Small intestine (tissue), 7 donors: ENCODE data around the gene PER3. TPM values are rescaled to one million over a fixed set of nuclear protein-coding genes. Genes with fewer than 3 reads are reported as not detected.

Source experiments
- DNase-seq, 2 donors: peaks; one replicate each; pipeline versions ENCODE4 v3.0.0 to v3.0.0-alpha.2; 2013
- FAIRE-seq: peaks from 2 replicates; lab custom pipeline; 2012; peaks lifted over from hg19 to GRCh38; lab: Jason Lieb, UNC
- H3K27ac ChIP-seq, 3 donors: one replicate each; pipeline ENCODE4 v1.5.1; 2013; ENCODE audit warnings: low read length in 2 of 3, mild to moderate bottlenecking in 2 of 3, control low read depth in 1 of 3, inconsistent platforms in 1 of 3, low read depth in 1 of 3, moderate library complexity in 1 of 3
- H3K27me3 ChIP-seq, 3 donors: one replicate each; pipeline ENCODE4 v1.6.1; 2013; ENCODE audit warnings: low read length in 3 of 3, inconsistent platforms in 1 of 3; ENCODE audit not compliant: control insufficient read depth in 3 of 3, insufficient read depth in 3 of 3
- H3K36me3 ChIP-seq, 3 donors: one replicate each; pipeline ENCODE4 v1.6.1; 2013; ENCODE audit warnings: low read length in 3 of 3, inconsistent platforms in 1 of 3, low read depth in 1 of 3, mild to moderate bottlenecking in 1 of 3, moderate library complexity in 1 of 3; ENCODE audit not compliant: control insufficient read depth in 3 of 3, insufficient read depth in 2 of 3
- H3K4me1 ChIP-seq, 3 donors: one replicate each; pipeline ENCODE4 v1.6.1; 2013; ENCODE audit warnings: low read length in 2 of 3, inconsistent platforms in 1 of 3, low read depth in 1 of 3, mild to moderate bottlenecking in 1 of 3, moderate library complexity in 1 of 3; ENCODE audit not compliant: control insufficient read depth in 3 of 3, insufficient read depth in 2 of 3
- H3K4me3 ChIP-seq, 3 donors: one replicate each; pipeline ENCODE4 v1.5.1; 2013; ENCODE audit warnings: low read length in 3 of 3, control low read depth in 1 of 3, inconsistent platforms in 1 of 3, low read depth in 1 of 3, mild to moderate bottlenecking in 1 of 3, moderate library complexity in 1 of 3
- H3K9me3 ChIP-seq, 2 donors: one replicate each; pipeline ENCODE4 v1.6.1; 2013; ENCODE audit warnings: low read depth in 1 of 2, low read length in 1 of 2; ENCODE audit not compliant: control insufficient read depth in 2 of 2, insufficient read depth in 1 of 2
- WGBS, 3 donors: extraction: QIAGEN DNeasy Blood & Tissue Kit; methylation state at CpG; one replicate each; pipeline ENCODE4 v1.1.7; 2013; 5-methylcytosine and 5-hydroxymethylcytosine counted together
- polyA plus RNA-seq, 4 donors: library from polyadenylated mRNA; stranded (reverse) in 3 of 4; unstranded in 1 of 4; fragments of 200-250 nt in 3 of 4; fragments of 120-200 nt in 1 of 4; gene quantifications; one replicate each; pipeline versions ENCODE4 v1.2.1 to v1.2.3, GENCODE V29; 2013
- donor health status: healthy with polysubstance abuse.
- donor health status: control.
- donor health status: control.
- donor health status: Bipolar disorder and iron deficiency.
- donor health status: healthy.

The PER3 gene
- polyA plus RNA-seq, 4 donors, result 2.5 to 4.9 (median 3.5) TPM

DNA sequence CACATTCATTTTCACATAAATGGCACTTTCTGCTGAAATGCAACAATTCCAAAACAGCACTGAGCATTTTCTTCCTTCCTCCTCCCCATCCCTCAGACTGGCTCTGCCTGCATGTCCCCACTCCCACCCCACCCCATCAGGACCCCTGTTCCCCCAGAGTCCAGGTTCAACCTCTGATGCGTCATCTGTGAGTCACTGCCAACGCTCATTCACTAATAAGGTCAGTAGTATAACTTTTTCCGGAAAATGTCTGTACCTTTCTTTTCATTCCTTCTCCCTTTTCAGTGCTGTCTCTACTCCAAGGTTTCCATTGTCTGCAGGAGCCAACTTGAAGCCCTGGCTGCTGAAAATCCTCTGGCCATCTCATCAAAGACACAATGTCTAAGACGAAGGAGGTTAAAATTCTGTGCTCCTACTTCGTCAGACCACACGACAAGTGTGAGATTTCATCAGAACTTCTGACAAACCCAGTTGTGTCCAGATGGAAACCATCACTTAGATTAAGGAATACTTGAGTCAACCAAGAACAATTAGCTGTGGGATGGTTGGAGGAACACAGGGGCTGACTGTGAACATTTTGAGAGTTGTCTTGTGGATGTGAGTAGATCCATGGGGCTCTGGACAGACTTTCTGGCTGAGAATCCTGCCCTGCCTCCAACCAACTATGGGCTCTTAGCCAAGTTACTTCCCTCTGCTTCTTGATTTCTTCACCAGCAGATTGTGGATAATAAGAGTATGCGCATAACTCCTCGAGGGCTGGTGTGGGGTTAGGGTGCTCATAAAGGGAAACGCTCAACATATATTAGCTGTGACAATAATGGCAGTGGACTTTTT, 104.4 kb downstream of the PER3 start:
- Histone ChIP-seq H3K27me3 (peaks cover 0 to 5% (median 0%) of the 10 kb centered on the region in 3 donors), H3K36me3 (no peaks in the 10 kb centered on the region), H3K4me1 (no peaks in the 10 kb centered on the region), H3K9me3 (peaks cover 0 to 4% of the 10 kb centered on the region in 2 donors), H3K27ac (no peak overlapping the region), H3K4me3 (no peak overlapping the region)
- DNase-seq, result no peak
- FAIRE-seq, result no peak
- 82 to 89% (median 87%) methylated on average over 9 of the region's 9 CpGs for WGBS, 3 donors

DNA sequence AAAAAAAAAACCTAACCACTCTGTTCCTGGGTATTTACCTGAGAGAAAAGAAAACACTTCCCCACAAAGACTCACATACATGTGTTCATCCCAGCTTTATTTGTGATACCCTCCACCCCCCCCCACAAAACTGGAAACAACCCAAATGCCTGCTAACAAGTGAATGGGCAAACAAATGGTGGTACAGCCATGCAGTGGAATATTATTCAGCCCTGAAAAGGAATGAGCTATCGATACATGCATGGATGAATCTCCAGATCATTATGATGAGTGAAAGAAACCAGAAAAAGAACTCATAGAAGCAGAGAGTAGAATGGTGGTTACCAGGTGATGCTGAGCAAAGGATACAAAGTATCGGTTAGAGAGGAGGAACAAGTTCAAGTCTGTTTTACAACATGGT, 106.8 kb downstream of the PER3 start:
- no peak for FAIRE-seq
- 94 to 99% (median 98%) methylated on average over 2 of the region's 2 CpGs for WGBS, 3 donors
- no peaks in the 10 kb centered on the region for H3K27me3 ChIP-seq

DNA sequence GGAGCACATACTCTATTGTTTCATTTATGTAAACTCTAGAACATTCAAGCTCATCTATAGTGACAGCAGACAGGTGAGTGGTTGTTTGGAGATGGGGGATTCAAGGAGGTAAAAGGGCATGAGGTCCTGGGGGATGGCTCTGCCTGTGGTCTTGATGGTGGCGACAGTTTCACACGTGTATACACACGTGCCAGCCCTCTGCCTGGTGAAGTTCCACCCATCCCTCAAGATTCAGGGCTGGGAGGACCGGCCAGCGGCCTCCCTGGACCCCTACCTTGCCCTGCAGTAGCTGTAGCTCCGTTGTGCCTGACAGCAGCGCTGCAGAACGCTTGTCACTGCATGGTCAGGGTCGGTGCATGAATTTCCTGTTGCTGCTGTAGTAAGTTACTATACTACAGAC, 107.7 kb downstream of the PER3 start:
- Histone ChIP-seq H3K27me3 (no peaks in the 10 kb centered on the region), H3K9me3 (no peaks in the 10 kb centered on the region), H3K4me1 (no peaks in the 10 kb centered on the region), H3K27ac (no peak overlapping the region), H3K36me3 (no peaks in the 10 kb centered on the region), H3K4me3 (no peak overlapping the region)
- no peak for DNase-seq
- 64 to 68% (median 64%) methylated on average over 9 of the region's 9 CpGs for WGBS, 3 donors
- no peak for FAIRE-seq

More for the DNA sequence above, 106.8 kb downstream of the PER3 start:
- Histone ChIP-seq H3K4me3 (no peak overlapping the region), H3K27ac (no peak overlapping the region), H3K9me3 (no peaks in the 10 kb centered on the region), H3K36me3 (no peaks in the 10 kb centered on the region), H3K4me1 (no peaks in the 10 kb centered on the region)
- no peak for DNase-seq

DNA sequence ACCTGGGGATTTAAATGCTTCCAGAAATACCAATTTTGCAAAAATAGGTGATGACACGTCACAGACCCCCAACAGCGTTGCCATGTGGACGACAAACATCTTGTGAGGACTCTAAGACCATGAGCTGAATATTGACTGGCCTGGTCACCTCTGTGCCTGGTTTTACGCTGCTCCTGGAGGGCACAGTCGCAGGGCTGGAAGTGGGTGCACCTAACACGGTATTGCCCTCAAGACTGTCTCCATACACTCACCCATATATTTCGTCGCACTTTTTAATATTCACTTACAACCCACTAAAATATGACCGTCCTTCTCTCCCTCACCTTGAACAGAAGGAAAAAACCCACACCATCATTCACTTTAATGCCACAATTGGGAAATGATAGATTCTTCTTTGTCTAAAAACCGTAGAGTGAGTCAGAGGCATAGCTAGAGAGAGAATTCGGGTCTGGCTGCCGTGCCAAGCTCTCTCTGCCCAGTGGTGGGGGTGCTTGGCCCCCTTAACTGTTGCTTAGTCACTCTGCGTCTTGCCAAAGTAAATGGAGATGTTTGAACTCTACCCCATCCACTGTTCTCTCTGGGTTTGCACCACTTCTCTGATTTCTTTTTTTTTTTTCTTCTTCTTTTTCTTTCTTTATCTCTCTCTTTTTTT, 109.6 kb downstream of the PER3 start:
- DNase-seq (no peak), FAIRE-seq (no peak)
- Histone ChIP-seq H3K4me1 (no peaks in the 10 kb centered on the region), H3K27ac (no peak overlapping the region), H3K27me3 (no peaks in the 10 kb centered on the region), H3K9me3 (no peaks in the 10 kb centered on the region), H3K36me3 (no peaks in the 10 kb centered on the region), H3K4me3 (no peak overlapping the region)
- WGBS, 3 donors, result 85 to 90% (median 86%) methylated on average over 13 of the region's 13 CpGs

Other genes with a start within 250 kb of the PER3 start
- gene VAMP3, start 13.0 kb upstream of the PER3 start, polyA plus RNA-seq, result 100 to 1,000 TPM in 1 of 4 donors, 10 to 100 TPM in 3; 51.8 to 117 (median 79.8) TPM
- 1 to 10 TPM in 1 of 4 donors, under 1 TPM in 2, not detected in 1; 0.33 to 1.9 (median 0.68) TPM for gene UTS2, start 68.8 kb downstream of the PER3 start, polyA plus RNA-seq
- gene TNFRSF9, start 156.5 kb downstream of the PER3 start, polyA plus RNA-seq, result under 1 TPM in 2 of 4 donors, not detected in 2; 0.13 to 0.38 TPM
- 100 to 1,000 TPM; 199 to 297 (median 222) TPM for gene PARK7, start 177.4 kb downstream of the PER3 start, polyA plus RNA-seq
- 10 to 100 TPM; 22.8 to 39.1 (median 34.1) TPM for gene ERRFI1, start 242.0 kb downstream of the PER3 start, polyA plus RNA-seq